ENCODE measurements around the gene CNOT11. TPM values are rescaled to one million over a fixed set of nuclear protein-coding genes. Genes with fewer than 3 reads are reported as not detected.

The CNOT11 gene
- total and polyA plus RNA-seq, 2 of the 13 experiments (the other 11 are each of a cell fraction or from before 2014, with no cell fraction given), result 114 to 209 TPM

DNA sequence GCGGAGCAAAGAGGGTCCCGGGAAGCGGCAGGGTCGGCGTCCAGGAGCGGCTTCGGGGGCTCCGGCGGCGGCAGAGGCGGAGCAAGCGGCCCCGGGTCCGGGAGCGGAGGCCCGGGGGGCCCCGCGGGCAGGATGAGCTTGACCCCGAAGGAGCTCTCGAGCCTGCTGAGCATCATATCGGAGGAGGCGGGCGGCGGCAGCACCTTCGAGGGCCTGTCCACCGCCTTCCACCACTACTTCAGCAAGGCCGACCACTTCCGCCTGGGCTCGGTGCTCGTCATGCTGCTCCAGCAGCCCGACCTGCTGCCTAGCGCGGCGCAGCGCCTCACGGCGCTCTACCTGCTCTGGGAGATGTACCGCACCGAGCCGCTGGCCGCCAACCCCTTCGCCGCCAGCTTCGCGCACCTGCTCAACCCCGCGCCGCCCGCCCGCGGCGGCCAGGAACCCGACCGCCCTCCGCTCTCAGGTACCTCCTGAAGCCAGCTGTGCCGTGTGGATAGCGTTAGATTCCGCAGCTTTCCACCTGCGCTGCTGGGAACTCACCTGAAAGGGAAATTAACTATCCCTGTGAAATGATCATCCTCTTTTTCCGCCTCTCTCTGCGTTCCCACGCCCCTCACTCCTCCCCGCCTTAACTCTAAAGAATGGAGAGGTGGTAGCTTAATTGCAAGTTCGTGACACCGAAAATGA is 472 bp downstream of the CNOT11 start (continued):
- TF ChIP-seq, protein P1, sequence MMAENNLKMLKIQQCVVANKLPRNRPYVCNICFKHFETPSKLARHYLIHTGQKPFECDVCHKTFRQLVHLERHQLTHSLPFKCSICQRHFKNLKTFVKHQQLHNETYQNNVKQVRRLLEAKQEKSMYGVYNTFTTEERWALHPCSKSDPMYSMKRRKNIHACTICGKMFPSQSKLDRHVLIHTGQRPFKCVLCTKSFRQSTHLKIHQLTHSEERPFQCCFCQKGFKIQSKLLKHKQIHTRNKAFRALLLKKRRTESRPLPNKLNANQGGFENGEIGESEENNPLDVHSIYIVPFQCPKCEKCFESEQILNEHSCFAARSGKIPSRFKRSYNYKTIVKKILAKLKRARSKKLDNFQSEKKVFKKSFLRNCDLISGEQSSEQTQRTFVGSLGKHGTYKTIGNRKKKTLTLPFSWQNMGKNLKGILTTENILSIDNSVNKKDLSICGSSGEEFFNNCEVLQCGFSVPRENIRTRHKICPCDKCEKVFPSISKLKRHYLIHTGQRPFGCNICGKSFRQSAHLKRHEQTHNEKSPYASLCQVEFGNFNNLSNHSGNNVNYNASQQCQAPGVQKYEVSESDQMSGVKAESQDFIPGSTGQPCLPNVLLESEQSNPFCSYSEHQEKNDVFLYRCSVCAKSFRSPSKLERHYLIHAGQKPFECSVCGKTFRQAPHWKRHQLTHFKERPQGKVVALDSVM (CRISPR knock-in tag; IDR thresholded peaks at IDR 0.05), result no peak
- no peak for TF ChIP-seq ZNF550 (CRISPR knock-in tag; IDR thresholded peaks at IDR 0.05; ENCODE audit: borderline replicate concordance)
- TF ChIP-seq ZNF670 (CRISPR knock-in tag; IDR thresholded peaks at IDR 0.05; ENCODE audit: borderline replicate concordance), result no peak
- no peak for TF ChIP-seq HNF4G (IDR thresholded peaks at IDR 0.05; ENCODE audit: borderline replicate concordance, low read depth, low read length)
- TF ChIP-seq HNF4G (CRISPR knock-in tag; IDR thresholded peaks at IDR 0.05; ENCODE audit: borderline replicate concordance, low read depth), result peak; percentile 37; the same call in 1 of the 2 replicates
- TF ChIP-seq SALL1 (CRISPR knock-in tag; IDR thresholded peaks at IDR 0.05), result peak; percentile 2; the same call in 1 of the 2 replicates
- TF ChIP-seq CBFB (CRISPR knock-in tag; IDR thresholded peaks at IDR 0.05), result no peak
- TF ChIP-seq ZNF446 (CRISPR knock-in tag; IDR thresholded peaks at IDR 0.05), result peak; percentile 95
- TF ChIP-seq, protein P2, sequence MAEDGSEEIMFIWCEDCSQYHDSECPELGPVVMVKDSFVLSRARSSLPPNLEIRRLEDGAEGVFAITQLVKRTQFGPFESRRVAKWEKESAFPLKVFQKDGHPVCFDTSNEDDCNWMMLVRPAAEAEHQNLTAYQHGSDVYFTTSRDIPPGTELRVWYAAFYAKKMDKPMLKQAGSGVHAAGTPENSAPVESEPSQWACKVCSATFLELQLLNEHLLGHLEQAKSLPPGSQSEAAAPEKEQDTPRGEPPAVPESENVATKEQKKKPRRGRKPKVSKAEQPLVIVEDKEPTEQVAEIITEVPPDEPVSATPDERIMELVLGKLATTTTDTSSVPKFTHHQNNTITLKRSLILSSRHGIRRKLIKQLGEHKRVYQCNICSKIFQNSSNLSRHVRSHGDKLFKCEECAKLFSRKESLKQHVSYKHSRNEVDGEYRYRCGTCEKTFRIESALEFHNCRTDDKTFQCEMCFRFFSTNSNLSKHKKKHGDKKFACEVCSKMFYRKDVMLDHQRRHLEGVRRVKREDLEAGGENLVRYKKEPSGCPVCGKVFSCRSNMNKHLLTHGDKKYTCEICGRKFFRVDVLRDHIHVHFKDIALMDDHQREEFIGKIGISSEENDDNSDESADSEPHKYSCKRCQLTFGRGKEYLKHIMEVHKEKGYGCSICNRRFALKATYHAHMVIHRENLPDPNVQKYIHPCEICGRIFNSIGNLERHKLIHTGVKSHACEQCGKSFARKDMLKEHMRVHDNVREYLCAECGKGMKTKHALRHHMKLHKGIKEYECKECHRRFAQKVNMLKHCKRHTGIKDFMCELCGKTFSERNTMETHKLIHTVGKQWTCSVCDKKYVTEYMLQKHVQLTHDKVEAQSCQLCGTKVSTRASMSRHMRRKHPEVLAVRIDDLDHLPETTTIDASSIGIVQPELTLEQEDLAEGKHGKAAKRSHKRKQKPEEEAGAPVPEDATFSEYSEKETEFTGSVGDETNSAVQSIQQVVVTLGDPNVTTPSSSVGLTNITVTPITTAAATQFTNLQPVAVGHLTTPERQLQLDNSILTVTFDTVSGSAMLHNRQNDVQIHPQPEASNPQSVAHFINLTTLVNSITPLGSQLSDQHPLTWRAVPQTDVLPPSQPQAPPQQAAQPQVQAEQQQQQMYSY (CRISPR knock-in tag; IDR thresholded peaks at IDR 0.05), result 0 out of 2 replicates have a peak, but pooled peaks have one; percentile 24
- TF ChIP-seq GATA4 (IDR thresholded peaks at IDR 0.05; ENCODE audit: borderline replicate concordance, low read depth), result 0 out of 2 replicates have a peak, but pooled peaks have one; percentile 15
- TF ChIP-seq ZNF788 (CRISPR knock-in tag; IDR thresholded peaks at IDR 0.05; ENCODE audit: borderline replicate concordance), result no peak
- no peak for TF ChIP-seq RORA (CRISPR knock-in tag; IDR thresholded peaks at IDR 0.05)
- TF ChIP-seq SMAD9 (CRISPR knock-in tag; IDR thresholded peaks at IDR 0.05), result peak; percentile 17; the same call in 1 of the 2 replicates
- no peak for TF ChIP-seq ZNF678 (CRISPR knock-in tag; IDR thresholded peaks at IDR 0.05)
- TF ChIP-seq, protein P3, sequence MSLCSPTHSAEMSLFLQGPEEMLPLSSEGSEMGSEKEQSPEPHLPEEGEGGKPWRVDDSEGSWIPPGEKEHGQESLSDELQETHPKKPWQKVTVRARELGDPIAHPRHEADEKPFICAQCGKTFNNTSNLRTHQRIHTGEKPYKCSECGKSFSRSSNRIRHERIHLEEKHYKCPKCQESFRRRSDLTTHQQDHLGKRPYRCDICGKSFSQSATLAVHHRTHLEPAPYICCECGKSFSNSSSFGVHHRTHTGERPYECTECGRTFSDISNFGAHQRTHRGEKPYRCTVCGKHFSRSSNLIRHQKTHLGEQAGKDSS (CRISPR knock-in tag; IDR thresholded peaks at IDR 0.05; ENCODE audit: borderline replicate concordance, low read depth), result peak; percentile 13
- TF ChIP-seq SAP130 (CRISPR knock-in tag; IDR thresholded peaks at IDR 0.05; ENCODE audit: low read depth), result no peak
- TF ChIP-seq ISX (CRISPR knock-in tag; conservative IDR thresholded peaks at IDR 0.05), result 0 out of 2 replicates have a peak, but pooled peaks have one; percentile 9
- peak; percentile 17 for TF ChIP-seq XRCC5 (optimal IDR thresholded peaks at IDR 0.05; ENCODE audit: low read length)
- TF ChIP-seq, protein P4, sequence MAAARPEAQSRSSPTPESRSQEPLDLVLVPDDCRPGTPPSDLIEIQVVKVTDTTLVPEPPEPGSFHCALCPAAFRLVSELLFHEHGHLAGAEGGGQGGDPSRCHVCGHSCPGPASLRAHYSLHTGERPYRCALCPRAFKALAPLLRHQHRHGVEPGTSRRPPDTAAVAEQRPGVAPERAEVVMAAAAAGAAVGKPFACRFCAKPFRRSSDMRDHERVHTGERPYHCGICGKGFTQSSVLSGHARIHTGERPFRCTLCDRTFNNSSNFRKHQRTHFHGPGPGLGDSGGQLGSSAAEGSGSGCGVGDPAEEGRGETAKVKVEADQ (CRISPR knock-in tag; IDR thresholded peaks at IDR 0.05; ENCODE audit: borderline replicate concordance), result peak; percentile 88
- no peak for TF ChIP-seq ZNF556 (CRISPR knock-in tag; IDR thresholded peaks at IDR 0.05; ENCODE audit: borderline replicate concordance)

Data from HepG2 (cell line).